SK-N-SH treated with all-trans-retinoic acid at 6 μM for 48 hours (cell line): Measurements from ENCODE around the gene DHRS4.
"Not testable (repeated sequence)": the region's sequence is repeated elsewhere in the genome, so short reads cannot be mapped to it uniquely, and the experiment has no call there.

ENCODE experiments used
- ATAC-seq: fragments of 200-7000 bp; cut with Tn5 transposase; 3 replicates; pipeline ENCODE4 v1.9.1; 2020; ENCODE audit warnings: mild to moderate bottlenecking, moderate library complexity
- ARNTL ChIP-seq: fragments of 450-650 bp; formaldehyde crosslinking; IDR thresholded peaks from 2 replicates; pipeline ENCODE4 v1.5.0; 2020; ENCODE audit warnings: low read depth, mild to moderate bottlenecking, moderate library complexity, borderline replicate concordance
- CSDC2 ChIP-seq: fragments of 250-450 bp; sonication (Bioruptor Pico); IDR thresholded peaks from 2 replicates; pipeline ENCODE4 v1.5.0; 2020; ENCODE audit warnings: mild to moderate bottlenecking, moderate library complexity
- ESRRG ChIP-seq: fragments of 250-450 bp; sonication (Bioruptor Pico); IDR thresholded peaks from 2 replicates; pipeline ENCODE4 v1.6.1; 2021; ENCODE audit warnings: mild to moderate bottlenecking
- GLIS3 ChIP-seq: fragments of 250-450 bp; sonication (Bioruptor Pico); IDR thresholded peaks from 2 replicates; pipeline ENCODE4 v1.5.0; 2020; ENCODE audit warnings: mild to moderate bottlenecking, moderate library complexity
- ISL1 ChIP-seq: fragments of 250-450 bp; sonication (Bioruptor Pico); IDR thresholded peaks from 2 replicates; pipeline ENCODE4 v2.1.2; 2022; ENCODE audit warnings: mild to moderate bottlenecking, moderate library complexity
- OSR1 ChIP-seq: fragments of 250-450 bp; sonication (Bioruptor Pico); IDR thresholded peaks from 2 replicates; pipeline ENCODE4 v1.8.0; 2022; ENCODE audit warnings: moderate library complexity, mild to moderate bottlenecking, inconsistent platforms
- PPARA ChIP-seq: fragments of 250-450 bp; sonication (Bioruptor Pico); IDR thresholded peaks from 2 replicates; pipeline ENCODE4 v1.5.0; 2020; ENCODE audit warnings: mild to moderate bottlenecking, borderline replicate concordance
- SNAI2 ChIP-seq: fragments of 250-450 bp; sonication (Bioruptor Pico); IDR thresholded peaks from 2 replicates; pipeline ENCODE4 v1.5.0; 2020; ENCODE audit warnings: mild to moderate bottlenecking, moderate library complexity
- TCF4 ChIP-seq: fragments of 250-450 bp; sonication (Bioruptor Pico); IDR thresholded peaks from 2 replicates; pipeline ENCODE4 v1.8.0; 2021; ENCODE audit warnings: mild to moderate bottlenecking, moderate library complexity, borderline replicate concordance
- TOX ChIP-seq: fragments of 250-450 bp; sonication (Bioruptor Pico); IDR thresholded peaks from 2 replicates; pipeline ENCODE4 v1.8.0; 2021; ENCODE audit warnings: mild to moderate bottlenecking, moderate library complexity, borderline replicate concordance
- ZC3H10 ChIP-seq: fragments of 250-450 bp; sonication (Bioruptor Pico); IDR thresholded peaks from 2 replicates; pipeline ENCODE4 v1.5.1; 2021; ENCODE audit warnings: mild to moderate bottlenecking, moderate library complexity
- ZFP3 ChIP-seq: fragments of 250-450 bp; sonication (Bioruptor Pico); IDR thresholded peaks from 2 replicates; pipeline ENCODE4 v1.5.0; 2020; ENCODE audit warnings: mild to moderate bottlenecking, moderate library complexity
- ZFP30 ChIP-seq: fragments of 450-650 bp; formaldehyde crosslinking; IDR thresholded peaks from 2 replicates; pipeline ENCODE4 v1.5.0; 2022; ENCODE audit warnings: mild to moderate bottlenecking, moderate library complexity
- ZNF70 ChIP-seq: fragments of 450-650 bp; formaldehyde crosslinking; IDR thresholded peaks from 2 replicates; pipeline ENCODE4 v1.5.0; 2020; ENCODE audit warnings: mild to moderate bottlenecking, moderate library complexity
- ZNF8 ChIP-seq: fragments of 450-650 bp; formaldehyde crosslinking; IDR thresholded peaks from 2 replicates; pipeline ENCODE4 v1.5.0; 2020; ENCODE audit warnings: mild to moderate bottlenecking, moderate library complexity
- TF ChIP-seq, protein P1 (sequence below): fragments of 250-450 bp; sonication (Bioruptor Pico); IDR thresholded peaks from 2 replicates; pipeline ENCODE4 v1.5.0; 2020; ENCODE audit warnings: mild to moderate bottlenecking, moderate library complexity
- TF ChIP-seq, protein P2 (sequence below): fragments of 250-450 bp; sonication (Bioruptor Pico); IDR thresholded peaks from 2 replicates; pipeline ENCODE4 v1.8.0; 2021; ENCODE audit warnings: low read depth, mild to moderate bottlenecking, moderate library complexity, borderline replicate concordance

Gene DHRS4

DNA sequence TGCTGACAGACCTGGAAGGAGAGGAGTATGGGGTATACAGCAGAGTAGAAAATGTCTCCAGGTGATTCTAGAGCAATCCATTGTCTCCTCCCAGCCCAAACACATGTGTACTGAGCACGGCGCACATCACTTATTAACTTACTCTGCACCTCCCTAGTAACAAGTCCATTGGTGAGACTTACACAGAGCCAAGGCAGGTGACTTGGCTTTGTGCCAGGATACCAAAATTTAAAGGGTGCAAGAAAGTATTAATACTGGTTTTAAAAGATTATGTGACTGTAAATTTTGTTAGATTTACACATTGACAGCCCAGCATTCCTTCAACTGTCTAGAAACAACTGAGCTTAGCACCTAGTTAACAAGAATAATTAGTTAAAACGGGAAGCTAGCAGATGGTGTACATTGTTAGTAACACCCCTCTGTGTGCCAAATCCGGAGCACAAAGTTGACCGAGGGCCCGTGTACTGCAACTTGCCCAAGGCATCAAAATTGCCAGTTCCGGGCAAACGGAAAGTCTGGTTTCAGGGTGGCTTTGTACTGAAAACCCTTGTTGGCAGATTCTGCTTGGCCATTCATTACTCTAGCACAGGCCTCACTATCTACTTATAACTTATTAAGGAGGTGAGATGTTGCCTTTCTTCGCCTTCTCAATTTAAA is 4.5 kb downstream of the DHRS4 start:
- not testable (repeated sequence) for ATAC-seq

DNA sequence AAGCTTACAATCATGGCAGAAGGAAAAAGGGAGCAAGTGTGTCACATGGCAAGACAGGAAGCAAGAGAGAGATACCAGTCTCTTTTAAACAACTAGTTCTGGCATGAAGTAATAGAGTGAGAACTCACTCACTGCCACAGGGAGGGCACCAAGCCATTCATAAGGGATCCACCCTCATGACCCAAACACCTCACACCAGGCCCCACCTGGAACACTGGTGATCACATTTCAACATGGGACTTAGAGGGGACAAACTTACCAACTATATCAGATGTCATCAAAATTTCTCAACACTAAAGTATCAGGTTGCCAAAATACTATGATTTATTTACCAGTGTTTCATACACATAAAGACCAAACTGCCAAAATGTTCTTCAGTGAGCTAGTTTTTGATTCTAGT is 7.3 kb downstream of the DHRS4 start:
- ATAC-seq, result not testable (repeated sequence)

DNA sequence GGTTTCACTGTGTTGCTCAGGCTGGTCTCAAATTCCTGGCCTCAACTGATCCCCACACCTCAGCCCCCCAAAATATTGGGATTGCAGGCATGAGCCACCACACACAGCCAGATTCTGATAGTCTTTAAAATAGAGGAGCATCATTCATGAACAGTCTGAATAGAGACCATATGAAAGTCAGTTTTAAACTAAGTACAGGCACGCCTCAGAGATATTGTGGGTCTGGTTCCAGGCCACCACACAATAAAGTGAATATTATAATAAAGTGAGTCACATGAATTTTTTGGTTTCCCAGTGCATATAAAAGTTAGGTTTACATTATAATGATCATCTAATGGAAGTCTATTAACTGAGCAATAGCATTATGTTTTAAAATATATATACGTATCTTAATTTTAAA is 8.1 kb downstream of the DHRS4 start:
- ATAC-seq, result not testable (repeated sequence)

DNA sequence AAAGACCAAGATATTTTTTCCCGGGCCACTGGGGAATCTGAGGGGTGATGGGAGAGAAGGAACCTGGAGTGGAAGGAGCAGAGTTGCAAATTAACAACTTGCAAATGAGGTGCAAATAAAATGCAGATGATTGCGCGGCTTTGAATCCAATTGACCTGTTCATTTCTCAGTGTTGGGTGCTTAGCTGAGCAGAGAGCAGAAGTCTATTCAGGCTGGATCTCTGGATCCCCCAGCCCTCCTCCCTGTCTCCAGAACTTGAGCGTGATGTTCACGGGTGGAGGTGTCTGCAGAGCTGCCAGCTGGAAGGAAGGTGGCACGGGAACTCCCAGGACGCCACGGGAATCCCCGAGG is 15.5 kb downstream of the DHRS4 start:
- ATAC-seq, result peak; percentile 22; the same call in 2 of the 3 replicates

DNA sequence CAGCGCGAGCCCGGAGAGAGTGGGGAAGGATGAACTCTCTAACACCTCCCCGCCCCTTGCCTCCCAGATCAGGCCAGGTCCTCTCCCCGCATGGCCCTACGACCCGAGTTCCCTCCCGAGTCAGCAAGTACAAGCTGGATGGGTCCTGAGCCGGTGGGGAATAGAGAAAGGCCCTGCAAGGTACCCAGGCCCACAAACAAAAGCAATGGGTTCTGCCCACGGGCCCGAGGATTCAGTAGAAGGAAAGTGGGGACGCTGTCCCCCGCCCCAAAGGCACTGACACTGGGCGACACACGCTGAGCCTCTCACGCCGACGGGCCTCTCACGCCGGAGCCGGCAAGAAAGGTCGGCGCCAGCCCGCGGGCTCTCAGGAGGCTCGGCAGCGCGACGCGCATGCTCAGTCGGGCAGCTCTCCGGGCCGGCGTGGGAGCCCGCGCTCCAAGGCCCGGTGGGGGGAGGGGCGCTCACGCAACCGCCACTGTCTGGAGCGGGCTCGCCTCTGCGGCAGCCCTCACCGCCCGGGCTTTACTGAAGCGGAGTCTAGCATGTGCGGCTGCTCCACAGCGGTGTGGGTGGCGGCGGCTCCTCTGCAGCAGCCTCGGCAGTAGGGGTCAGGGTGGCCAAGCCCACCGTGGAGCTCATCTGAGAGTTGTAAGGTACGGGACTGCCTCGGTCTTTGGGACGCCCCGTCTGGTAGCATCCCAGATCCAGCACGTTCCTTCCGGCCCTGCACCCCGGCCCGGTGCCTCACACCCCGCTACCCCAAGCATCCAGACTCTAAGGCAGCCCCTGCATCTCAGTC is 16.1 kb downstream of the DHRS4 start:
- ATAC-seq, result peak; percentile 88

DNA sequence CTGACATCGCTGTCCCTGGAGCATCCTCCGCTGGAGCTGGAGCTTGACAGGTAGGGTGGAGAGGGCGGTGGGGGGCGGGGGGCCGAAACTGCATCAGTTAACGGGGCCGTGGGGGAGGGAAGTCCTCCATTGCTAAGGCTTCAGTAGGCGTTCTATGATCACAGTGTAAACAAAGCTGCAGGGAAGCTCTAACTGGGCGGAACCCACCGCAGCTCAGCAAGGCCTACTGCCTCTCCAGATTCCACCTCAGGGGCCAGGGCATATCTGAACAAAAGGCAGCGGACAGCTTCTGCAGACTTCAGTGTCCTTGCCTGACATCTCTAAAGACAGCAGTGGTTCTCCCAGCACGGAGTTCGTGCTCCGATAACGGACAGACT is 16.7 kb downstream of the DHRS4 start:
- not testable (repeated sequence) for ATAC-seq

DNA sequence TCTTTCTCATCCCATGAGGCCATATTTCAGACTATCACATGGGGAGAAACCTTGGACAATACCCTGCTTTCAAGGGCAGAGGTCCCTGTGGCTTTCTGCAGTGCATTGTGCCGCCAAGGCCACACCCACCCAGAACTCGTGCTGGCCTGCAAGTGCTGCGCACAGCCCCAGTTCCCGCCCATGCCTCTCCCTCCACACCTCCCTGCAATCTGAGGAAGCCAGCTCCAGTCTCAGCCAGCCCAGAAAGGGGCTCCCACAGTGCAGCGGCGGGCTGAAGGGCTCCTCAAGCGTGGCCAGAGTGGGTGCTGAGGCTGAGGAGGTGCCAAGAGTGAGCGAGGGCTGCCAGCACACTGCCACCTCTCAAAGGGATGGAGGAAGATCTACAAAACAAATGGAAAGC is 19.6 kb downstream of the DHRS4 start:
- not testable (repeated sequence) for ATAC-seq

DNA sequence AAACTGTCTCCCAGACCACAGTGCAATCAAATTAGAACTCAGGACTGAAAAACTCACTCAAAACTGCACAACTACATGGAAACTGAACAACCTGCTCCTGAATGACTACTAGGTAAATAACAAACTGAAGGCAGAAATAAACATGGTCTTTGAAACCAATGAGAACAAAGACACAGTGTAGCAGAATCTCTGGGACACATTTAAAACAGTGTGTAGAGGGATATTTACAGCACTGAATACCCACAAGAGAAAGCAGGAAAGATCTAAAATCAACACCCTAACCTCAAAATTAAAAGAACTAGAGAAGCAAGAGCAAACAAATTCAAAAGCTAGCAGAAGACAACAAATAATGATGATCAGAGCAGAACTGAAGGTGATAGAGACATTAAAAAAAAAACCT is 20.5 kb downstream of the DHRS4 start:
- not testable (repeated sequence) for ATAC-seq

DNA sequence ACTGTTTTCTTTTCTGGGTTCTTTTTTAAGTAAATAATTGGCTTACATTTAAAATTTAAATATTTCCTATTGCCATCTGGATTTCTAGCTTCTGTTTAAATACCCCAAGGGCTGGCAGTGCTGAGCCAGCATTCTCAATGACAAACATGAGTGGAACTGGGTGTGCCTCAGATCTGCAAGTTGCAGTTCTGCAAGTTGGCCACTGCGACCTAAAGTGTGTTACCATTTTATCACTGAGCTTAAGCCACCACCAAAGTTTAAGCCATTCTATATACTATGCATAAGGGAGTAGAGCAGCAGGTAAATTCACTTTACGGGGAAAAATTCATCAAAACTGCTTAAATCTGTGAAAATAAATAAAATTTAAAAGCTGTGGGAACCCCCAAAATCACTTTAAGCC is 23.6 kb downstream of the DHRS4 start:
- ATAC-seq, result peak; percentile 67

DNA sequence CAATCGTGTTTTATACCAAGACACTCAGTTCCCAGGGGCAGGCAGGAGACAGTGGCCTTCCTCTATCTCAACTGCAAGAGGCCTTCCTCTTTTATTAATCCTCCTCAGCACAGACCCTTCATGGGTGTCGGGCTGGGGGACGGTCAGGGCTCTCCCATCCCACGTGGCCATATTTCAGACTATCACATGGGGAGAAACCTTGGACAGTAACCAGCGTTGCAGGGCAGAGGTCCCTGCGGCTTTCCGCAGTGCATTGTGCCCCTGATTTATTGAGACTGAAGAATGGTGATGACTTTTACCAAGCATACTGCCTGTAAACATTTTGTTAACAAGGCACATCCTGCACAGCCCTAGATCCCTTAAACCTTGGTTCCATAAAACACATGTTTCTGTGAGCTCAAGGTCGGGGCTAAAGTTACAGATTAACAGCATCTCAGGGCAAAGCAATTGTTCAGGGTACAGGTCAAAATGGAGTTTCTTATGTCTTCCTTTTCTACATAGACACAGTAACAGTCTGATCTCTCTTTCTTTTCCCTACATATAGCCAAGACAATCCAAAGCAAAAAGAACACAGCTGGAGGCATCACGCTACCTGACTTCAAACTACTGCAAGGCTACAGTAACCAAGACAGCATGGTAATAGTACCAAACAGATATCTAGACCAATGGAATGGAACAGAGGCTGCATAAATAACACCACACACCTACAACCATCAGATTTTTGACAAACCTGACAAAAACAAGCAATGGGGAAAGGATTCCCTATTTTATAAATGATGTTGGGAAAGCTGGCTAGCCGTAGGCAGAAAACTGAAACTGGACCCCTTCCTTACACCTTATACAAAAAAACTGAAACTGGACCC is 28.6 kb downstream of the DHRS4 start:
- not testable (repeated sequence) for ATAC-seq

DNA sequence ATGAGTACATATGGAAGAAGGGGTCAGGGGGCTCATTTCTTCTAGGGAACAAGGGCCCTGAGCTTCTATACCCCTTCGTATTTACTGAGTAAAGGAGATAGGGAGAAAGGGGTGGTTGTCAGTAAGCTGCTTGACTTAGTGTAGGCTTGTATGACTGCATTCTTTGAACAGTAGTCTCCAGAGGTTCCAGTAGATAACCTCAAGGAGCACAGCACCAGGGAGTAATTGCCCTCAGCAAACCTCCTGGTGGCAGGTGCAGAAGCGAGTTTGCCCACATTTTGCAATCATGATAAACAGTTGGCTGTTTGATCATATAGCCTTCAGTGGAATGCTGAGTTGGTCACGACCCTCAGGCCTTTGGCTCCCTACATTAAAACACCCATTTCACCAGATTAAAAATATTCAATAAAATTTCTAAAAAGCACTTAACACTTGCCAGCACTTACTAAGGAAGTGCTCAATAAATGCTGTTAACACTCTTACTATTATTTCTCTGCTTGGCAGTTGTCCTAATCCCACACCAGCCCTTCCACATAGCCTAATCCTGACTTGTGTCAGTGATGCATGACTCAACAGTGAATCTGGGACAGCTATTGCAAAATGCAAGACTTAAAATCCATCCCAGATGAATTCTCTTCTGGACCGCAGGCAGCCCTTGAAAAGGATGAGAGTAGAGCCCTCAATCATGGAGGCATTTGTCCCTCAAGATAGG is 31.5 kb downstream of the DHRS4 start:
- ATAC-seq, result peak; percentile 25; the same call in 1 of the 3 replicates
- TF ChIP-seq ARNTL (CRISPR knock-in tag) (no peak), PPARA (CRISPR knock-in tag) (no peak), TOX (CRISPR knock-in tag) (no peak), GLIS3 (CRISPR knock-in tag) (no peak), ZC3H10 (CRISPR knock-in tag) (no peak), ZFP3 (CRISPR knock-in tag) (no peak), ESRRG (CRISPR knock-in tag) (no peak), TCF4 (no peak), ZFP30 (no peak), ISL1 (no peak), ZNF70 (no peak), ZNF8 (CRISPR knock-in tag) (no peak), OSR1 (CRISPR knock-in tag) (no peak), CSDC2 (no peak), SNAI2 (no peak)
- TF ChIP-seq, protein P1, sequence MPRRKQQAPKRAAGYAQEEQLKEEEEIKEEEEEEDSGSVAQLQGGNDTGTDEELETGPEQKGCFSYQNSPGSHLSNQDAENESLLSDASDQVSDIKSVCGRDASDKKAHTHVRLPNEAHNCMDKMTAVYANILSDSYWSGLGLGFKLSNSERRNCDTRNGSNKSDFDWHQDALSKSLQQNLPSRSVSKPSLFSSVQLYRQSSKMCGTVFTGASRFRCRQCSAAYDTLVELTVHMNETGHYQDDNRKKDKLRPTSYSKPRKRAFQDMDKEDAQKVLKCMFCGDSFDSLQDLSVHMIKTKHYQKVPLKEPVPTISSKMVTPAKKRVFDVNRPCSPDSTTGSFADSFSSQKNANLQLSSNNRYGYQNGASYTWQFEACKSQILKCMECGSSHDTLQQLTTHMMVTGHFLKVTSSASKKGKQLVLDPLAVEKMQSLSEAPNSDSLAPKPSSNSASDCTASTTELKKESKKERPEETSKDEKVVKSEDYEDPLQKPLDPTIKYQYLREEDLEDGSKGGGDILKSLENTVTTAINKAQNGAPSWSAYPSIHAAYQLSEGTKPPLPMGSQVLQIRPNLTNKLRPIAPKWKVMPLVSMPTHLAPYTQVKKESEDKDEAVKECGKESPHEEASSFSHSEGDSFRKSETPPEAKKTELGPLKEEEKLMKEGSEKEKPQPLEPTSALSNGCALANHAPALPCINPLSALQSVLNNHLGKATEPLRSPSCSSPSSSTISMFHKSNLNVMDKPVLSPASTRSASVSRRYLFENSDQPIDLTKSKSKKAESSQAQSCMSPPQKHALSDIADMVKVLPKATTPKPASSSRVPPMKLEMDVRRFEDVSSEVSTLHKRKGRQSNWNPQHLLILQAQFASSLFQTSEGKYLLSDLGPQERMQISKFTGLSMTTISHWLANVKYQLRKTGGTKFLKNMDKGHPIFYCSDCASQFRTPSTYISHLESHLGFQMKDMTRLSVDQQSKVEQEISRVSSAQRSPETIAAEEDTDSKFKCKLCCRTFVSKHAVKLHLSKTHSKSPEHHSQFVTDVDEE, result no peak
- TF ChIP-seq, protein P2, sequence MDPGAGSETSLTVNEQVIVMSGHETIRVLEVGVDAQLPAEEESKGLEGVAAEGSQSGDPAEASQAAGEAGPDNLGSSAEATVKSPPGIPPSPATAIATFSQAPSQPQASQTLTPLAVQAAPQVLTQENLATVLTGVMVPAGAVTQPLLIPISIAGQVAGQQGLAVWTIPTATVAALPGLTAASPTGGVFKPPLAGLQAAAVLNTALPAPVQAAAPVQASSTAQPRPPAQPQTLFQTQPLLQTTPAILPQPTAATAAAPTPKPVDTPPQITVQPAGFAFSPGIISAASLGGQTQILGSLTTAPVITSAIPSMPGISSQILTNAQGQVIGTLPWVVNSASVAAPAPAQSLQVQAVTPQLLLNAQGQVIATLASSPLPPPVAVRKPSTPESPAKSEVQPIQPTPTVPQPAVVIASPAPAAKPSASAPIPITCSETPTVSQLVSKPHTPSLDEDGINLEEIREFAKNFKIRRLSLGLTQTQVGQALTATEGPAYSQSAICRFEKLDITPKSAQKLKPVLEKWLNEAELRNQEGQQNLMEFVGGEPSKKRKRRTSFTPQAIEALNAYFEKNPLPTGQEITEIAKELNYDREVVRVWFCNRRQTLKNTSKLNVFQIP (CRISPR knock-in tag), result no peak
